ENCODE results near the gene ALG9.

DNA sequence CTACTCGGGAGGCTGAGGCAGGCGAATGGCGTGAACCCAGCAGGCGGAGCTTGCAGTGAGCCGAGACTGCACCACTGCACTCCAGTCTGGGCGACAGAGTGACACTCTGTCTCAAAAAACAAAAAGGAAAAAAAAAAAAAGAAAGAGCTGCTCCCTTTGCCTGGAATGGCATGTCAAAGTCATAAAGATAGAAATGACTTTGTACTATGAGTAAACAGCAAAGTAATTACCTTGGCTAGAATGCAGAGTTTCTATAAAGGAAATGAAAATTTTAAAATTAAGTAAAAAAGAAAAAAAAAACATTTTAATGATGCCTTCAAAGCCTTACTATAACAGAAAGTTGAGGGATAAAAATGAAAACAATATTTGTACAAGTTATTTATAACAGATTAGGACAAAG lies 115.3 kb downstream of the ALG9 start:
- TF ChIP-seq, protein P1, sequence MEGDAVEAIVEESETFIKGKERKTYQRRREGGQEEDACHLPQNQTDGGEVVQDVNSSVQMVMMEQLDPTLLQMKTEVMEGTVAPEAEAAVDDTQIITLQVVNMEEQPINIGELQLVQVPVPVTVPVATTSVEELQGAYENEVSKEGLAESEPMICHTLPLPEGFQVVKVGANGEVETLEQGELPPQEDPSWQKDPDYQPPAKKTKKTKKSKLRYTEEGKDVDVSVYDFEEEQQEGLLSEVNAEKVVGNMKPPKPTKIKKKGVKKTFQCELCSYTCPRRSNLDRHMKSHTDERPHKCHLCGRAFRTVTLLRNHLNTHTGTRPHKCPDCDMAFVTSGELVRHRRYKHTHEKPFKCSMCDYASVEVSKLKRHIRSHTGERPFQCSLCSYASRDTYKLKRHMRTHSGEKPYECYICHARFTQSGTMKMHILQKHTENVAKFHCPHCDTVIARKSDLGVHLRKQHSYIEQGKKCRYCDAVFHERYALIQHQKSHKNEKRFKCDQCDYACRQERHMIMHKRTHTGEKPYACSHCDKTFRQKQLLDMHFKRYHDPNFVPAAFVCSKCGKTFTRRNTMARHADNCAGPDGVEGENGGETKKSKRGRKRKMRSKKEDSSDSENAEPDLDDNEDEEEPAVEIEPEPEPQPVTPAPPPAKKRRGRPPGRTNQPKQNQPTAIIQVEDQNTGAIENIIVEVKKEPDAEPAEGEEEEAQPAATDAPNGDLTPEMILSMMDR (conservative IDR thresholded peaks at IDR 0.05) = no peak
- TF ChIP-seq ZFX (IDR thresholded peaks at IDR 0.05) = no peak

Data from C4-2B (cell line).